Mammary microvascular endothelial cell (primary cell): ENCODE results near the gene PRTN3. TPM values are rescaled to one million over a fixed set of nuclear protein-coding genes. Genes with fewer than 3 reads are reported as not detected.

Experiments
- total RNA-seq: library from RNA; depleted of rRNA; stranded (reverse); fragments of >200 nt; gene quantifications from 2 replicates; pipeline ENCODE4 v1.2.3, GENCODE V29; 2015

PRTN3 gene, protein sequence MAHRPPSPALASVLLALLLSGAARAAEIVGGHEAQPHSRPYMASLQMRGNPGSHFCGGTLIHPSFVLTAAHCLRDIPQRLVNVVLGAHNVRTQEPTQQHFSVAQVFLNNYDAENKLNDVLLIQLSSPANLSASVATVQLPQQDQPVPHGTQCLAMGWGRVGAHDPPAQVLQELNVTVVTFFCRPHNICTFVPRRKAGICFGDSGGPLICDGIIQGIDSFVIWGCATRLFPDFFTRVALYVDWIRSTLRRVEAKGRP
- total RNA-seq, result not detected in 2 replicates

DNA sequence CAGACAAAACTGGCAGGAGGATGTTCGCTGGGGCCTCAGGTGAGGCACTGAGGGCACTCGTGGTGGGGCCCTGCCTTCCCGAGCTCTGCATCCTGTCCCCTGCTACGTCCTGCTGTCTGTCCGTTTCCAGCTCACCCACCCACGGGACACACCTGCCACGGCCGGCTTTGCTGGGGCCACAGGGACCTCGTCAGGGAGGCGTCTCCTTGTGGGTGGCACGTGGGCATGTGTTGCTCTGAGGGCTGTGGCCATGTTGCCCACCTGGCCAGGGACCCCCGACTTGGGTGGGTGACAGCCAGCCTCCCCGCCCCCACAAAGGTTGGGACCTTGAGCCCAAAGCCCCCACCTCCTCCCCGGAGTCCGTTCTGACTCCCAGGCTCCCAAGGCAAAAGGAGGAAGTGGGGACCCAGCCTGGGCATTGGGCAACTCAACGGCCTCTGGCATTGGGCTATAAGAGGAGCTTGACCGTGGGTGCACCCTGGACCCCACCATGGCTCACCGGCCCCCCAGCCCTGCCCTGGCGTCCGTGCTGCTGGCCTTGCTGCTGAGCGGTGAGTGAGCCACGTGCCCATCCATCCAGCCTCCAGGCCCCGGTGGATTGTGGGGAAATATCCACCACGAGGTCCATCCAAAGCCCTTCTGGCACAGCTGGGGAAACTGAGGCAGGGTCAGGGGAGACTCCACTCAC lies at the start of gene PRTN3:
Gene PRTN3, plus strand, starts transcription at position 481 of the 688 bp plus-strand sequence. Its CDS starts 10 bp downstream, at position 491.

GRCh38 chr19:796692-797527 lies 43.9 kb upstream of the PRTN3 start, which contains the start of gene PTBP1:
PTBP1 (plus strand) TSS chr19:797452; CDS start chr19:797498, 46 bp downstream.

DNA sequence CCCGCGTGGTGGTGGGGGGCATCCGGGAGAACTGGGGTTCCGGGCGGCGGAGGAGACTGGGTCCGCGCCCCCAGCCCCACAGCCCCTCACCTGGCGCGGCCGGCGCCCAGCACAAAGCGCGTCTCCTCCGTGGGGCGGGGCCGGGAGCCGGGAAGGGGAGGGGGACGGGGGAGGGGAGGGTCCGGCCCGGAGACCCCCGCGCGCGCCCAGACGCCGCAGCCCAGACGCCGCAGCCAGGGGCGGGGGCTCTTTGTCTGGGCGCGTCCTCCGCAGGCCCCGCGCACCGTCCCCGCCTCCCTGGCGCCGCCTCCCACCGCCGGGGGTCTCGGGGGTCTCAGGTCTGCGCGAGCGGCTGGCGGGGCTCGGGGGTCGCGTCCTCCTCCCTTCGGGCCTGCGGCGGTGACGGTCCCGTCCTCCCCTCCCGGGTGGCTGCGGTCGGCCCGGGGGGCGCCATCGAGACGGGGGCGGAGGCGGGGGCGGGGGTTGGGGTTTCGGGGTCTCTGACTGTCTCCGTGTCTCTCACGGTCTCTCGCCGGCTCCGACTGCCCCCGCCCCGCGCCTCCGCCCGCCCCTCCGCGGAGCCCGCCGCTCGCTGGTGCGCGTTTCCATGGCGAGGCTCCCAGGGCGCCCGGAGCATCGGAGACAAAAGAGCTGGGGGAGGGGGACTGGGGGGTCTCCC lies 18.8 kb upstream of the PRTN3 start, which contains the start of gene PLPPR3:
Gene PLPPR3, minus strand, starts transcription at position 131 of the 679 bp plus-strand sequence. CDS start 396 bp downstream, outside the sequence.

DNA sequence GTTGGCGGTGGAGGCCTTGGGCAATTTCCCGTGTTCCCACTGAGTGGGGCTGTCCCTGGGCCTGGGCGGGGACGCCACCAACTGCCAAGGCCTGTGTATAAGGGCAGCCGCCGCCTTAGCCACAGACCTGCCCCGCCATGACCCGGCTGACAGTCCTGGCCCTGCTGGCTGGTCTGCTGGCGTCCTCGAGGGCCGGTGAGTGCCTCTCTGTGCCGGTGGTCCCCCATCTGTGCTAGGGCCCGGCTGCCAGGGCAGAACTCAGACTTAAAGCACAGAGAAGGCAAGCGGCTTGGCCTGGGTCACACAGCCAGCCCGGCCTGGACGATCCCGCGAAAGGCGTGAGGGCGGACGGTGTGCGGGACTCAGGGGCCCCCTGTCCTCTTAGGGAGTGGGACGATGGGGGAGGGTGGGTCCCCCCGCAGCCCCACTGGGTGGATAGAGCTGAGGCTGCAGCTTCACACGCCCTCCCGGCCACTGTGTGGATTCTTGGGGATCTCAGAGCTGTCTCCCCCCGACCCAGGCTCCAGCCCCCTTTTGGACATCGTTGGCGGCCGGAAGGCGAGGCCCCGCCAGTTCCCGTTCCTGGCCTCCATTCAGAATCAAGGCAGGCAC lies 13.0 kb upstream of the PRTN3 start, which contains the start of gene AZU1:
Gene AZU1, plus strand, starts transcription at position 128 of the 612 bp plus-strand sequence. Its CDS starts 10 bp downstream, at position 138.

DNA sequence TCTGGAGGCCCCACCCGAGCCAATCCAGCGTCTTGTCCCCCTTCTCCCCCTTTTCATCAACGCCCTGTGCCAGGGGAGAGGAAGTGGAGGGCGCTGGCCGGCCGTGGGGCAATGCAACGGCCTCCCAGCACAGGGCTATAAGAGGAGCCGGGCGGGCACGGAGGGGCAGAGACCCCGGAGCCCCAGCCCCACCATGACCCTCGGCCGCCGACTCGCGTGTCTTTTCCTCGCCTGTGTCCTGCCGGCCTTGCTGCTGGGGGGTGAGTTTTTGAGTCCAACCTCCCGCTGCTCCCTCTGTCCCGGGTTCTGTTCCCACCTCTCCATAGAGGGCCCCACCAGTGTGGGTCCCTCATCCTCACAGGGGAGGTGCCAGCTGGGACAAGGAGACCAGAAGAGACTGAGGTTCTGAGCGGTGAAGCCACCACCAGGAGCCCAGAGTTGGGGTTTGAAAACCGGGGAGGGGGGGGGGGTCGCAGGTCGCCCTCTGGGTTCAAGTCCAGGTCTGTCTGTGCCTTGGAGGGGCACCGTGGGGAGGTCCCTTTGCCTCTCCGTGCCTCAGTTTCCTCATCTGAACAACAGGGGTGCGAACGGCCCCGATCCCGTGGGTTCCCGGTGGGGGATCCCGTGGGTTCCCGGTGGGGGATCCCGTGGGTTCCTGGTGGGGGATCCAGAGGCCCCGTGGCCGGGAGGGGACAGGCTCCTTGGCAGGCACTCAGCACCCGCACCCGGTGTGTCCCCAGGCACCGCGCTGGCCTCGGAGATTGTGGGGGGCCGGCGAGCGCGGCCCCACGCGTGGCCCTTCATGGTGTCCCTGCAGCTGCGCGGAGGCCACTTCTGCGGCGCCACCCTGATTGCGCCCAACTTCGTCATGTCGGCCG lies 11.6 kb downstream of the PRTN3 start, which contains the start of gene ELANE:
Gene ELANE, plus strand, starts transcription at position 168 of the 878 bp plus-strand sequence. Its CDS starts 26 bp downstream, at position 194.

DNA sequence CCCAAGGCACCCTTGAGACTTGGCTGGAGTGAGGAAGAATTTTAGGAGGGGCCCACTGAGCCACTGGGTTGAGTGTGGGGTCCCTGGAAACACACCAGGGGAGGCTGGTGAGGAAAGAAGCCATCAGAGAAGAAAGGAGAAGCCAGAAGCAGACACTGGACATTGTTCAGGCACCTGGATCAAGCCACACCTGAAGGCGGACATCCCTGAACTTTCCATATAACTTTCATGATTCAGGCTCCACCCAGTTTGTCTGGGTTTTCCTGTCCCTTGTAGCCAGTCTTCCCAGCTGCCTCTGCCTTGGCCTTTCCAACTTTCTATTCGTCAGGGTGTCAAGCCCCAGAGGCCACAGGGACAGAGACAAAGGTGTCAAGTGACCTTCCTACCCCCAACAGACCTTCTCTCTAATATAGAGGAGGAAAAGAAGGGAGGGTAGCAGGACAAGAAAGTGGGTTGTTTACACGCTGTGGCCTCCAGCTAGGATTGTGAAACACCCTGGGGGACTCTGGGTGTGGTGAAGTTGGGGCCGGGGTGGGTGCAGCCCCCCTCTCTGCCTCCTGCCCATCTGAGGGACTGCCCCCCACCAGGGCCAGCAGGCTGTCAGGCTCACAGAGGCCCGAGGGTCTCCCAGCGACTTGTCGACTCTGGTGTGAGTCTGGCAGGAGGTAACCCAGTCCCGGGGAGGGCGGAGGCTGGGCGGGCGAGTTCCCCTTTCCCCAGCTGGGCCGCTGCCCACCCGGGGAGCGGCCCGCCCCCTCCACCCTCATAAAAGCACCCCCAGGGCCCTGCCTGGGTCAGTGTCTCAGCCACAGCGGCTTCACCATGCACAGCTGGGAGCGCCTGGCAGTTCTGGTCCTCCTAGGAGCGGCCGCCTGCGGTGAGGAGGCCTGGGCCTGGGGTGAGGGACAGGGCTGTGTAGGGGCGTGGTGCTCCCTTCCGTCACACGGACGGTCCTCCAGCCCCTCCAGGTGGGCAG lies 18.4 kb downstream of the PRTN3 start, which contains the start of gene CFD:
Gene CFD, plus strand, starts transcription at position 797 of the 976 bp plus-strand sequence. Its CDS starts 26 bp downstream, at position 823.

DNA sequence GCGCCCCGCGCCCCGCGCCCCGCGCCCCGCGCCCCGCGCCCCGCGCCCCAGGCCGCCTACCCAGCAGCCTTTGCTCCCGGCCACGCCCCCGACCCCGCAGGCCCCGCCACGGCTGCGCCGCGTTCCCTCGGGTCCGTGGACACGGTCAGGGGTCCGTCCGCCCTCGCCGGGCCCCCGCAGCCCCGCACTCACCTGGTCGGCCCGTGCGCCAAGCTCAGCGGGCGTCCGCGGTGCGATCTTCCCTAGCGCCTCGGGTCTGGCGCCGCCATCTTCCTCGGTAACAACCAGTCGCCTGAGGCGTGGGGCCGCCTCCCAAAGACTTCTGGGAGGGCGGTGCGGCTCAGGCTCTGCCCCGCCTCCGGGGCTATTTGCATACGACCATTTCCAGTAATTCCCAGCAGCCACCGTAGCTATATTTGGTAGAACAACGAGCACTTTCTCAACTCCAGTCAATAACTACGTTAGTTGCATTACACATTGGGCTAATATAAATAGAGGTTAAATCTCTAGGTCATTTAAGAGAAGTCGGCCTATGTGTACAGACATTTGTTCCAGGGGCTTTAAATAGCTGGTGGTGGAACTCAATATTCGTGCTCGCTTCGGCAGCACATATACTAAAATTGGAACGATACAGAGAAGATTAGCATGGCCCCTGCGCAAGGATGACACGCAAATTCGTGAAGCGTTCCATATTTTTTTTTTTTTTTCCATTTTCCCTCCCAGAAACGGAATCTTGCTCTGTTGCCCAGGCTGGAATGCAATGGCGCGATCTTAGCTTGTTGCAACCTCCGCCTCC lies 52.3 kb downstream of the PRTN3 start, which contains the start of the genes MED16 and RNU6-9:
Gene MED16, minus strand, starts transcription at position 294 of the 796 bp plus-strand sequence. CDS start 2,056 bp downstream, outside the sequence.
Gene RNU6-9, plus strand, starts transcription at position 591 of the 796 bp plus-strand sequence.

Other genes starting within 250 kb of the PRTN3 start
- 27.9 and 38.4 TPM in 2 replicates for gene POLRMT, start 207.5 kb upstream of the PRTN3 start, total RNA-seq
- not detected in 2 replicates for gene FGF22, start 201.1 kb upstream of the PRTN3 start, total RNA-seq
- 90.7 and 99.4 TPM in 2 replicates for gene RNF126, start 177.8 kb upstream of the PRTN3 start, total RNA-seq
- gene FSTL3, start 164.6 kb upstream of the PRTN3 start, total RNA-seq, result 103 and 104 TPM in 2 replicates
- not detected in 2 replicates for gene PRSS57, start 145.5 kb upstream of the PRTN3 start, total RNA-seq
- gene PALM, start 132.1 kb upstream of the PRTN3 start, total RNA-seq, result 5.9 and 6.9 TPM in 2 replicates
- gene MISP, start 89.9 kb upstream of the PRTN3 start, total RNA-seq, result not detected in 2 replicates
- gene PTBP1, start 43.5 kb upstream of the PRTN3 start, total RNA-seq, result 303 and 434 TPM in 2 replicates
- gene PLPPR3, start 19.0 kb upstream of the PRTN3 start, total RNA-seq, result 0.25 TPM in 1 of 2 replicates, not detected in the other
- gene AZU1, start 13.2 kb upstream of the PRTN3 start, total RNA-seq, result not detected in 2 replicates
- gene ELANE, start 11.3 kb downstream of the PRTN3 start, total RNA-seq, result not detected in 2 replicates
- gene CFD, start 18.7 kb downstream of the PRTN3 start, total RNA-seq, result 0.40 and 1.4 TPM in 2 replicates
- 50.0 and 62.7 TPM in 2 replicates for gene MED16, start 52.2 kb downstream of the PRTN3 start, total RNA-seq
- gene RNU6-9, start 52.5 kb downstream of the PRTN3 start, total RNA-seq, result not detected in 2 replicates
- gene R3HDM4, start 72.2 kb downstream of the PRTN3 start, total RNA-seq, result 35.4 and 39.2 TPM in 2 replicates
- gene KISS1R, start 76.3 kb downstream of the PRTN3 start, total RNA-seq, result not detected in 2 replicates
- gene ARID3A, start 85.0 kb downstream of the PRTN3 start, total RNA-seq, result 4.6 and 6.9 TPM in 2 replicates
- 69.5 and 80.6 TPM in 2 replicates for gene WDR18, start 143.3 kb downstream of the PRTN3 start, total RNA-seq
- 0.53 and 2.6 TPM in 2 replicates for gene GRIN3B, start 159.4 kb downstream of the PRTN3 start, total RNA-seq
- gene TMEM259, start 180.1 kb downstream of the PRTN3 start, total RNA-seq, result 144 and 147 TPM in 2 replicates
- not detected in 2 replicates for gene RNU6-2, start 180.5 kb downstream of the PRTN3 start, total RNA-seq
- 166 and 189 TPM in 2 replicates for gene CNN2, start 185.6 kb downstream of the PRTN3 start, total RNA-seq
- 6.1 and 13.3 TPM in 2 replicates for gene ABCA7, start 199.1 kb downstream of the PRTN3 start, total RNA-seq
- gene ARHGAP45, start 226.2 kb downstream of the PRTN3 start, total RNA-seq, result 43.0 and 45.8 TPM in 2 replicates